GM21367 (cell line): ENCODE data around the gene STX16.

Experiments used
- ATAC-seq: cut with Tn5 transposase; IDR thresholded peaks from one replicate; pipeline ENCODE4 v1.9.1; 2021; ENCODE audit not compliant: unreplicated experiment

Gene STX16

DNA sequence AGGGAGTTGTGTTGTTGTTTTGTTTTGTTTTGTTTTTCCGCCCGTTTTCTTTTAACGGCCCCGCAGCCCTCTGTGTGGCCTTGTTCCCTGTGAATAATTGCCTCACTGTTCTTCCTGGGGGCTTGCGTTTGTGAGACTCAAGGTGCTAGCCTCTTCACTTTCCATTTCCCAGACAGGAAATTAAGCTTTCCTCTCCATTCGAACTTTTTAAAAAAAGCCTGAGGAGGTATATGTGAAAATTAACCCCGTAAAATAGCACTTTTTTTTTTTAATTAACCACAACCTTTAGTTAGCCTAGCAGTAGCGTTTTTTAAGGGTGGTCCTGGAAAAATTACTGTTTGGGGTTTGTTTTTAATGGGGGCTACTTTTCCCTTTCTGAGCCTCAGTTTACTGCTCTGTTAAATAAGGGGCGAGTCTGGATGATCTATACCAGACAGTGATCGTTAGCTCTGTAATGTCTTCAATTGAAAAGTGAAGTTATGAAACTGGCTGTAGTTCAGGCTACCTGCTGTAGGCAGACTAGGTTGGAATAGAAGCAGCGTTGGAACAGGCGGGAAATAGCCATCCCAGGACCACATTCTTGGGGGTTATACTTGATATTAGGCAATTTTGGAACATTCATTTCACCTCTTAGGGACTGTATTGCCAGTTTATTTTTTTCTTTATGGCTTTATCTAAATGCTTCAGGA lies 1.7 kb downstream of the STX16 start:
- ATAC-seq: no peak

DNA sequence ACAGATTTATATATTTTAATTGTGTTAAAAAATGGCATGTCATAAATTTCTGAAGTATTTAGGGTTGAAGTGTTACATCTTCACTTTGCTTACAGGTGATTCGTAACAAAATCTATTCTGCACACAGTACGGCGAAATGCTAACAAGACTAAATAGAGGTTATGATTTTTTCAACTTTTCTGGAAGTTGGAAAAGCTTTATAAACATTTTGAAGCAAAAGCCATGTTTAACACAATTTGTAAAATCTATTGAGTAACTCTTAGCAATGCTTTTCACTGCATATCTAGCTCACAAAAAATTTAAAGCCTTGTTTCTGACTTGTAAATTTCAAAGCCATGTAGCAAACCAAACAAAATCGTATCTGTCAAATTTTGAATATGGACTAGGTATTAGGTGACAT lies 3.3 kb downstream of the STX16 start:
- ATAC-seq: no peak

DNA sequence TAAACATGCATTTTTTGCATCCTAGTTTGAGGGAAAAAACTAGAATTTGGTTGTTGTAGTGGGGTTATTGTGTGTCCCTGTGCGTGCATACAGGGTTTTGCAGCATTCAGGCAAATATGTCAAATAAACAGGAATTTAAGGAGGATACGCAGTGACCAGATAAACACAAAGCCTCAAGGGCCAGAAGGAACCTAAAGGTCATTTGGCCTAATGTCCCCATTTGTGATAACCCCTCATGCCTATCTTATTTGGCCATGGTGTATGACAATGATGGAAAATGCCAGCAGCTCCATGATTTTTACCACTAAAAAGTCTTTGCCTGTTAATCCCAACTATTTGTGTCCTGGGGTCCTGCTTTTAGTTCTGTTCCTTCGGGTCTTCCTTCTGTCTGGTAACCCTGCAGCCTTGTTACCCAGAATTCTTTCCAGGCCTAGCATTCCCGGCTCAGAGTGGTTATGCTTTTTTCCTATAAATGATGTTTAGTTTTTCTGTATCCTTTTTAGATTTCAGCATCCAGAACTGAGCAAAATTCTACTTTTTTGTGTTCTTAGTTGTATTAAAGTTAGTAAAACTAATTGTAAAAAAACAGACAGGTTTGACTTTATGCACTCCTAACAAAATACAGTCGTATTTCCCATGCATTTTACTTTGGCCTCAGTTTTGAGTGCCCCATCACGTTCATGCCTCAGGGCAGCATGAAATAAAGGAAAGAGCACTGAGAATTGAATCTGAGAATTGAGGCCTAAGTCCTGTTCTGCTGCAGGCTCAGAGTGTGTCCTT lies 4.4 kb downstream of the STX16 start:
- no peak for ATAC-seq

DNA sequence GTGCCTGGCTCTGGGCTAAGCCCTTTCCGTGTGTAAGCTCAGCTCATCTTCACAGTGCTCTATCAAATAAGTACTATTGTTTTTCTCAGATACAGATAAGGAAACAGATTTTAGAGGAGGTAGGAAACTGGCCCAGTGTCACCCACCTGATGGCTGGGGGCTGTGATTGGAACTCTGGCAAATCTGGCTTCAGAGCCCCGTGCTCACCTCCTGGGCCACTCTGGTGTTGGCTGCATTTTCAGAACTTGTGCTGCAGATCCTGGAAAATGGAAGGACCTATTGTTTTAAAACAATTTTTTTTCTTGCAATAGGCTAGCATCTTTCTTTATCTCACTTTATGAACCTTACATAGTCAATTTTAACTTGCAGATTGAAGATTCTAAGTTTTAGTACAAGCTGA lies 5.7 kb downstream of the STX16 start:
- ATAC-seq: no peak

DNA sequence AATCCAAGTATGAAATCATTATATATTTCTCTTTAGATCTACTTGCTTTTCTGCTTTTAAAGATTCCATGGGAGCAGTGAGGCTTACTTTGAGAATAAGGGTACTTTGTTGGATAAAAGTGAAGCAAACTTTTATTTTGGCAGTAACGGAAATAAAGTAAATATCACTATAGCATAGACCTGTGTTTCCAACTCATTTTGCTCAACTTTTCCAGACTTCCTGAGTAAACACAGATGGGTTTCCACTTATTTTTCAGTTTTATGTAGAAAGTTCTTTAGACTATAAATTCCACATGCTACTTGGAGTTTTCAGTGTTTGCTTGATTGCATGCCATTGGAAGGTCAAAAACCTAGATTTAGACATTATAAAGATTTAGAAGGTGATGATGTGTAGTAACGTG lies 6.2 kb downstream of the STX16 start:
- no peak for ATAC-seq

DNA sequence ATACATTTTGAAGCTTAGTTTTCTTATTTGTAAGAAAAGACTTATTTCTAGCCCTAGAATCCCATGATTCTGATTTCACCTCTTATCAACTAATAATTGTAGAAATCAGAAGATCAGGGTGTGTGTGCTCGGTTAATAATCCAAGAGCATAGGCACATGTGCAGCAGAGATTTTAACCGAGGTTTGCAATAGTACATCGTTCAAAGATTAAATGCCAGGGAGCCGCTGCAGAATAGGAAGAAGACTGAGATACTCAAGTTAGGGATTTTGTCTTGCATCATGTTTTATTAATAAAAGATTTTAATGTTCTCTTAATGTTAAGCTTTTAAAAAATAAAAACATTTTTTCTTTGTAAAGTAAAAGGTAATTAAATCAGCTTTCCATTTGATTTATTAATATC lies 6.9 kb downstream of the STX16 start:
- ATAC-seq: no peak

DNA sequence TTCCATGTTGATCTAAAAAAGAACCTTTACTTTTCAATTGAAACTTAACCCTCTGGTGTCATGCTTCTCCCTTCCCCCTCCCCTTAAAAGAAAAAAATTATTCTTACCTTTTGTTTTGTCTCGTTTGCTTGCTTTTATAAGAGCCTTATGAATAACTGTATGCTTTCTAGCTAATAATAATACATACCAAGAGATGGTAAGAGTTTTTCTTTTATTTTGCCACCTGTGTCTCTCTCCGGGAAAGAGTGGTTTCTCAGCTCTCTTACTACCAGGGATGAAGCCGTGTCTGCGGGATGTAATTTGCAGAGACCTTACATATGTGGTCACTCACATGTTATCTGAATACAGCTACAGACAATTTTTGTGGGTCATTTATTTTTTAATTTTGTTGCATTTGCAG lies 7.7 kb downstream of the STX16 start:
- no peak for ATAC-seq

DNA sequence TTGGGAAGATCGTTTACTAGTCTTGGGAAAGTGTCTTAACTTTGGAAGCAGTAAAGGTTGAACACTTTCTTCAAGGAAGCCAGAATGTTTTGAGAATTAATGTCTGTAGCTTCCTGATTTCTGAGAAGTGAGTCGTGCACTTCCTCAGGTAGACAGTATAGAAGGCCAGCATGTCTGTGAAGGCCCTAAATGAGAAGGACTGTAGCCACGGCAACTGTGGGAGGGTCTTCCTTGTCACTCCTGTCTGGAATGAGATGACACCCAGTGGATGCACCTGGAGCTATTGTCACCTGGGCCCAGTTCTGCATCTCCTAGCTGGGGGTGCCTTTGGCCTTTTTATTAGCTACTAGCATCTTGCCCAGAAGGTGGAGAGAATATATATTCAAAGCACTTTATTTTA lies 8.8 kb downstream of the STX16 start:
- ATAC-seq: no peak

DNA sequence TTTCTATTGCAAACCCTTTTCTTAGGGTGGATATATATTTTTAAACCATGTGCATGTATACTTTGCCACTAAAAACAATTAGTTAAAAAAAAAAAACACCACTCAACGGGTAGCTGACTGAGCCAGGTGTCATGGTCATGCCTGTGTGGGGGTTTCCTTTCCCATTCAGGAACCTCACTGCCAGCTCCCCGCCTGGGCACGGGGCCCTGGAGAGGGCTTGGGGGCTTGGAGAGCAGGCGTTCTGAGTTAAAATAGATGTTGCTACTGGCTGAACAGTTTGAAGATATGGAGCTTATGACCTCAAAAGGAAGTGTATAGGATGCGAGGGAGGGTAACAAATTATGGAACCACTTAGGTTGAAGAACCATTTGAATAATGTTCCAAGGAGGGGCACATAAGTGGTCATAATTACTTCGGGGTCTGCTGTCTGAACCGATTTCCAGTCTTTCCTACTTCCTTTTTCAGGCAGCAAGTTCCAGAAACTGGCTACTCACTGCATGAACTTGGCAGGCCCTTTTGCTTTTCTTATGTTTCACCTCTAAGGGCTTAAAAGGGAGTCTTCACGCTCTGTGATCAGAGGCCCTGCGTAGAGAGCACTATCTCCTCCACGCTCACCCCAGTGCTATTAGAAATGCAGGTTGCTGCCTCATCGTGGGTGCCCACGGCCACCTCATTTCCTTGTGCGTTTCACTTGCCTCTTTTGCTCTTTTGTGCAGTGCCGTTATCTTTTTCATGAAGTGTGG lies 9.9 kb downstream of the STX16 start:
- no peak for ATAC-seq

DNA sequence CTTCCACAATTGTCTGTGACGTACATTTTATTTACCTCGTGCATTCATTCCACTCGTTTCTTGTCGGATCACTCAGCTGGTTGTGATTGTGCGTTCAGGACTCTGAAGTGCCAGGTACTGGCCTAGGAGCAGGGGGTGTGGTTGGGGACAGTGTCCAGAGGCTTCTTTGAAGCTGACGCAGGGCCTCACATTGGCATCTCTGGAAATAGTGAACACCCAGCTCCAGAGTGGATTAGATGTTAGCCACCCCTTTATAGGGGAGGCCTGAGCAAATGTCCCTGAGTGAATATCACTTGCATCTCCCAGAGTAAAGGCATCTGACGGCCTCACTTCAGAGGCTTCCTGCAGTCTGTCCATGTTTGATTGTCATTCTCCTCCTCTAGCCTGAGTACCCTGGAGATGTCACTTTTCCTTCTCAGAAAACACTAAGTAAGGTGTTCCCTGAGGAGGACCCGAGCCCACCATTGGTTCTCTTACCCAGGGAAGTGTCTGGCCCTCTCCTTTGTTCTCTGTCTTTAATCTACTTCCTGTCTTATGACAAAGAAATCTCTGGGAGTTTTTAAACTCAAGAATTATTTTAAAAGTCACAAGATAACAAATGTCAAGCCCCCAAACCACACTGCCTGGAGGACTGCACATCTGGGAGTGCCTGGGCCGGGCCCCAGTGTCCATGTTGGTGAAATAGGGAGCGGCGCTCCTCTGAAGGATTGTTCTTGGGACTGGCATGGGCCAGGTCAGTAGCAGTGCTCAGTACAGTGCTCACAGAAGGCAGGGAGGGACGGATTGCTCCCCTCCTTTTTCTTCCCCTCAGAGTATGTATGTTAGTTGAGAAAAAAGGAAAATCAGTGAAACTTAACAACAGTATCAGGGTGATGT lies 10.8 kb downstream of the STX16 start:
- ATAC-seq: no peak

DNA sequence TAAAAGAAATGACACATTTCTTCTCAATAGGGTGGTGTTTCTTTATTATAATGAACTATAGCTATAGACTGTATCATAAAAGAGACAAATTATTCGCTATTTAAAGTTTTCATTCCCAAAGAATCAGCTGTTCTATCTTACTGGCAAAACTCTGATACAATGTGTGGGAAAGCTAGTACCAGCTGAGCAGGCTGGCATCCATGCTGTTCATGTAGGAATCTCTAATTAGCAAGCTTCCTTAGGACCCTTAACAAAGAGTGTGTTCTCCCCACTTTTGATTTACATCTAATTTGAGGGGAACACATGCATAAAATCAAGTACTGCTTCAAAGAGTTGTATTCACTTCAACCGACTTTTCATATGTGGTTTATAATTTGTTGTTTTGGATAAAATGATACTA lies 13.2 kb downstream of the STX16 start:
- no peak for ATAC-seq

DNA sequence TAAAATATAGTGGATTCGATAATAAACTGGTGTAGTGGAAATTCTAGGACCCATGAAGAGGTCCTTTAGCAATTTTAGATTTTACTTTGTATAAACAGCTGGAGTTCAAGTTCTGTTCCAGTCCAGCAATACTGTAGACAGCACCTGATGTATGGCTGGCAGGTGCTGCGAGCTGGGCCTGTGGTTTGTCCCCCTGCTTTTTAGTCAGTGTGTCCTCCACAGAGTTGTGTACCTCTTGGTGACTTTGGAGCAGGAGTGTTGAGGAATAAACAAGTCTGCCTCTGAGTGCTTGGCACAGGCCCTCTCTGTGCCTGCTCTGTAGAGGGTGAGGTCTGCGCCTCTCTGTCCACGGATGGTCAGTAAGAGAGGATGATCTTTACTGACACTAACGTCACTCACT lies 13.8 kb downstream of the STX16 start:
- ATAC-seq: no peak

DNA sequence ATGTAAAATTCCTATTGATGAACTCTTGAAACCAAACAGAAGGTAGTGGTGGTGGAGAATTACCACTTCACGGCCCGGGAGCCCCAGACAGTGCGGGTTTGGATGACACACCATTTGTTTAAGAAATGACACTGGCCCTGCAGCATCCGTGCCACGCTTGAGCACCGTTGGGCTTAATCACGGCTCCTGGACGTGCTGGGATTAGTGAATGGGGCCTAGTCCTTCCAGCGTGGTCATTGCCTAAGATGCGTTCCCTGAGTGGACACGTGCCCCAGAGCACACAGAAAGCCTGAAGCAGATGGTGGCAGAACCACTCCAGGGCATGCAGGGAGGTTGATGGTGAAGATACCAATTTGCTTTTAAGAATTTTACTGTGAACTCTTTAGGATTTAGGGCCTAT lies 14.5 kb downstream of the STX16 start:
- no peak for ATAC-seq

DNA sequence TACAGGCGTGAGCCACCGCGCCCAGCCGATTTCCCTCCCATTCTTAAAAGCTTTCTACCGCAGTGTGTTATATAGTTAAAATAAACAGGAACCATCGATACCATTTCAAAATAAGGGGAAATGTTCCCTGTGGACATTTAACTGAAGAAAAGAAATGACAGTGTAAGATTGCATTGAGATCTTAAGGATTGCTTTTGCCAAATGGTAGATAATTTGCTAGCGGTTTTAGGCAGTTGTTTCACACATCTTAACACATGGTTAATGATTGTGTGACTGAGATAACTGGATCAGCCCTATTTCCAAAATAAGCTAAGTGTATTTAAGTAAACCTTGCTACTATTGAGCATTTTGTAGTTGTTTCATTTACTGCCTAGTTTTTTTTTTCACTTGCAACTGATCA lies 15.6 kb downstream of the STX16 start:
- no peak for ATAC-seq

DNA sequence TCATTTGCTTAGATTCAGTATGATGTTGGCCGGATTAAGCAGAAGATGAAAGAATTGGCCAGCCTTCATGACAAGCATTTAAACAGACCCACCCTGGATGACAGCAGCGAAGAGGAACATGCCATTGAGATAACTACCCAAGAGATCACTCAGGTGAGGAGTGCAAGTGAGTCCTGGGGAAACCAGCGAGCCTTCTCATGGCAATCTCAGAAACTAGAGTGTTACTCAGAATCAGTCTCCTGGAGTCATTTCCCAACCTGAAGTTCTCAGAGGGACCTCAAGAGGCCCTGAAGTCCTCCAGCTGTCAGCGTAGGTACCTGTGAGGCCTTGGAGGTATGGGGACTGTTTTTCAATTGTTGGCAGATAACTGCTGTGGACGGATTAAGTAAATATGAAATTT lies 16.9 kb downstream of the STX16 start:
- no peak for ATAC-seq

DNA sequence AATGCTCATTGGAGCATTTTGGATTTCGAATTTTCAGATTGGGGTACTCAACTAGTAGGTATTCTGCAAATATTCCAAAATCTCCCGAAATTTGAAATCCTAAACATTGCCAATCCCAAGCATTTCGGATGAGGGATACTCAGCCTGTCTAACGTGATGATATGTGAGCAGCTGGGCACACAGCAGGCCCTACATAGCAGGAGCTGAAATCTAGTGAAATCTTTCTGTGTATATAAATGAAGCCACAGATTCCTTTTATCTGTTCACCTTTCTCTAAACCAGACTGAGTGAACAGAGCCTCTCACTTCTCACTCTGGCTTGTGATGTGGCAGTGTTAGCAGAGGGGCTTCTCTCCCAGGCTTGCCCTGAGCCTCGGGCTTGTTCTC lies 17.8 kb downstream of the STX16 start:
- ATAC-seq: no peak

DNA sequence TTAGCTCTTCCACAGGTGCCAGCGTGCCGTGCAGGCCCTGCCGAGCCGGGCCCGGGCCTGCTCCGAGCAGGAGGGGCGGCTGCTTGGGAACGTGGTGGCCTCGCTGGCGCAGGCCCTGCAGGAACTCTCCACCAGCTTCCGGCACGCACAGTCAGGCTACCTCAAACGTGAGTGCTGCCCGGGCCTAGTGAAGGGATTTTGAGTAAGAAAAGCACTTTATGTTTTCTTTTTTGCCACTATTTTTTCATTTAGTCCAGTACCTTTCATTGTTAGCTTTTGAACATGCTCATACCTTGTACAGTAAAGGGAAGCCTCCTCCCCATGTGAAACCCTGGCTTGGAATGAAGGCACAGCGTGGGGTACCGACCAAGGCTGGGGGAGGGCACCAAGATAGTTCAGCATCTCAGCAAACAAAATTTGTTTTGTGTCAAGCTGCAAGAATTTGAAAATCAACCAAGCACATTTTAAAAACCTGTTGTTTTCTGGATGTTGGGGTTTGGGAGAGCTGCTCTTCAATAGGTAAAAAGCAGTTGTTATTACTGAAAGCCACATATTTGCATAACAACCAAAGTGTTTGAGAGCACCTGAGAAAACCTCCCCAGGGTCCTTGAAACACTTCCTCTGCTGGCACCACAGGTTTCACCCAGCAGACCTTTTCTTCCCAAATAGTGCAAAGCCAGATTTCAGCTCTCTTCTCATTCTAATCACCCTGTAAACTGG lies 18.4 kb downstream of the STX16 start:
- ATAC-seq: no peak

DNA sequence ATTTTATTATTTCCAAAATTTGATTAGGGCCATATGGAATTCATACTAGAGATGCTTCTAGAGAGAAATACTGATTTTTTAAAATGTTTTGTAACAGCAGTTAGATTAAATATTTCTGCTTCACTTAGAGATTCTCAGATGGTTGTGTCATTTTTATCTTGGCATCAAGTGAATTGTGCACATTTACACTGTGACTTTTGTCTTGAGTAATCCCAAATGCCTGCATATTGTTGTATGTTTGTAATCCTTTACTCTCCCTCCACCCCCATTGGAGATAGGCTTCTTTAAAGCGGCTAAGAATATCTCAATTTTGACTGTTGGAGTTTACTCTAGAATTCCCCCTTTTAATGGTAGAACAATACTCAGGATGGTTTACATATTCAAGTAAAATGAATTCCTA lies 19.0 kb downstream of the STX16 start:
- ATAC-seq: no peak

DNA sequence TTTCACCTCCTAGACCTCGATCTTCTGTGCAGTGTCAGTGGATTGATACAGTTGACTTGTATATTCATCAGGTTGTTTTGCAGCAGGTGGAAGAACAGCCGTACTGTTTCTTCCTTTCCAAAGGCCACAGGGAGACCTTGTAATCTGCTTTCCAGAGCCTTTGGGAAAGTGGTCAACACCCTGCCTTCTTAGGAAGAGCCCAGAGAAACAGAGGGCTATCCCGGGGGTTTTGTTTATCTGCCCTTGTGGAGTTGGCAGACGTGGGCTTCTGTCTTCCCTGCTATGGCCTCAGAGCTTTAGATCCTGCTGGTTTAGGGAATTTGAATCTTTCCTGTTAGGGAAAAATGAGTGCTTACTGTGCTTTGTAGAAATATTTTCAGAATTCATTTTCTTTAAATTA lies 19.6 kb downstream of the STX16 start:
- ATAC-seq: no peak

DNA sequence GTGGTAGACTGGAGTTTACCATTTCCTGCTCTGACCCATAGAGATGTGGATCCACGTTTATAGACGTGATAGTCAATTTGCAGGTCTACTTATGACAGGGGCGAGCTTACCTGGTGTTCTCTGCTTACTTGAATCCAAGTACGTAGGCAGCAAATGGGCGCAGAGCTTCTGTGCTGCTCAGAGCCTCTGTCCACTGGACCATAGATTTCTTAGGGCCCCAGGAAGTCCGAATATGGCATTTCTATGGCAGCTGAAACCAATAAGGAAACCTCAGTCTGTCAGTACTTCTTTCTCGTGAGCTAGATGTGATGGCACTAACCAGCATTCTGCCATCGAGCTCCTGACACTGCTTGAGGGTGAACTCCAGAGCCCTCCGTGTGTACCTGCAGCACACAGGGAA lies 22.0 kb downstream of the STX16 start:
- ATAC-seq: no peak

DNA sequence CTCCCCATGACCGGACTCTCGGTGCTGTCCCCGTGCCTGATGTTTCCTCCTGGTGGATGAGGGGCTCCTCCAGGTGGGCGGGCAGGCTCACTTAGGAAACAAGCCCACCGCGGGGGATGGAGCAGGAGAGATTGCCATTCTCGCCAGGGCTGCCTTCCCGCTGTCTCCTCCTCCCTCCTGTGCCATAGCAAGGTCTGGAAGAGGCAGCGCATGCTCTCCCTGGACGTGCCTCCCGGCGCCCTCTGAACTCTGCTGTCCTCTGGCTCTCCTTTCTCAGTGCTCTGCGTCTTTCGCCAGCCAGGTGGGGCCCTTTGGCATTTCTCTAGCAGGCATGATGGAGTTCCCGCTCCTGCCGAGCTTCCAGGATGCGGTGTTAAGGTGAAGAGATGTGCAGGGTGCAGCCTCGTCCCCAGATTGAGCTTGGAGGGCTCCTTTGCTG lies 24.1 kb downstream of the STX16 start:
- ATAC-seq: no peak
